Measurements from ENCODE around the gene RBMS2.

DNA sequence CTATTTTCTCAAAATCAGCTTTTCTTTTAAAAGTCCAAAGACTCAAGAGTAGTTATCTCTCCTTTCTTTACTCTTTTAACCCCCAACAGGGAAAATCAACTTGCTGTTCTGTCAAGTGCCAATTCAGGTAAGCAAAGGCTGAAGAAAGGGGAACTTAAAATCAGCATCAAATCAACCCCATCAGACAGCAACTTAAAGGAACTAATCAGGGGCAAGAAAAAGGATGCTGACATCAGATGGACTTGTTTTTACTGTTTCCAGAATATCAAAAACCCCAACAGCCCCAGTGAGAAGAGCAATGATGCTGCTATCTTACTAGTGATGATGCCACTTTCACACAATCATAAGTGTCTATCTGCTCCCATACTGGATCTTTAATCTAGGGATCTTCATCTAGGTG lies 105.1 kb downstream of the RBMS2 start:
- TF ChIP-seq, protein P1, sequence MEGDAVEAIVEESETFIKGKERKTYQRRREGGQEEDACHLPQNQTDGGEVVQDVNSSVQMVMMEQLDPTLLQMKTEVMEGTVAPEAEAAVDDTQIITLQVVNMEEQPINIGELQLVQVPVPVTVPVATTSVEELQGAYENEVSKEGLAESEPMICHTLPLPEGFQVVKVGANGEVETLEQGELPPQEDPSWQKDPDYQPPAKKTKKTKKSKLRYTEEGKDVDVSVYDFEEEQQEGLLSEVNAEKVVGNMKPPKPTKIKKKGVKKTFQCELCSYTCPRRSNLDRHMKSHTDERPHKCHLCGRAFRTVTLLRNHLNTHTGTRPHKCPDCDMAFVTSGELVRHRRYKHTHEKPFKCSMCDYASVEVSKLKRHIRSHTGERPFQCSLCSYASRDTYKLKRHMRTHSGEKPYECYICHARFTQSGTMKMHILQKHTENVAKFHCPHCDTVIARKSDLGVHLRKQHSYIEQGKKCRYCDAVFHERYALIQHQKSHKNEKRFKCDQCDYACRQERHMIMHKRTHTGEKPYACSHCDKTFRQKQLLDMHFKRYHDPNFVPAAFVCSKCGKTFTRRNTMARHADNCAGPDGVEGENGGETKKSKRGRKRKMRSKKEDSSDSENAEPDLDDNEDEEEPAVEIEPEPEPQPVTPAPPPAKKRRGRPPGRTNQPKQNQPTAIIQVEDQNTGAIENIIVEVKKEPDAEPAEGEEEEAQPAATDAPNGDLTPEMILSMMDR (IDR thresholded peaks at IDR 0.05) = no peak
- TF ChIP-seq FOSL2 (IDR thresholded peaks at IDR 0.05; ENCODE audit: borderline replicate concordance, low read depth) (no peak), RAD21 (IDR thresholded peaks at IDR 0.05; ENCODE audit: low read length) (no peak), GABPA (IDR thresholded peaks at IDR 0.05; ENCODE audit: low read depth) (no peak)
- TF ChIP-seq, protein P2, sequence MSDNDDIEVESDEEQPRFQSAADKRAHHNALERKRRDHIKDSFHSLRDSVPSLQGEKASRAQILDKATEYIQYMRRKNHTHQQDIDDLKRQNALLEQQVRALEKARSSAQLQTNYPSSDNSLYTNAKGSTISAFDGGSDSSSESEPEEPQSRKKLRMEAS (IDR thresholded peaks at IDR 0.05; ENCODE audit: low read depth) = no peak
